Measurements from ENCODE around the gene PGM1.

GRCh38 chr1:63675420-63675931 is 82.3 kb downstream of the PGM1 start:
- TF ChIP-seq CTCF (IDR thresholded peaks at IDR 0.05) (no peak), POLR2A (IDR thresholded peaks at IDR 0.05) (no peak)
